ENCODE results near the gene OR5K4.

Gene OR5K4

DNA sequence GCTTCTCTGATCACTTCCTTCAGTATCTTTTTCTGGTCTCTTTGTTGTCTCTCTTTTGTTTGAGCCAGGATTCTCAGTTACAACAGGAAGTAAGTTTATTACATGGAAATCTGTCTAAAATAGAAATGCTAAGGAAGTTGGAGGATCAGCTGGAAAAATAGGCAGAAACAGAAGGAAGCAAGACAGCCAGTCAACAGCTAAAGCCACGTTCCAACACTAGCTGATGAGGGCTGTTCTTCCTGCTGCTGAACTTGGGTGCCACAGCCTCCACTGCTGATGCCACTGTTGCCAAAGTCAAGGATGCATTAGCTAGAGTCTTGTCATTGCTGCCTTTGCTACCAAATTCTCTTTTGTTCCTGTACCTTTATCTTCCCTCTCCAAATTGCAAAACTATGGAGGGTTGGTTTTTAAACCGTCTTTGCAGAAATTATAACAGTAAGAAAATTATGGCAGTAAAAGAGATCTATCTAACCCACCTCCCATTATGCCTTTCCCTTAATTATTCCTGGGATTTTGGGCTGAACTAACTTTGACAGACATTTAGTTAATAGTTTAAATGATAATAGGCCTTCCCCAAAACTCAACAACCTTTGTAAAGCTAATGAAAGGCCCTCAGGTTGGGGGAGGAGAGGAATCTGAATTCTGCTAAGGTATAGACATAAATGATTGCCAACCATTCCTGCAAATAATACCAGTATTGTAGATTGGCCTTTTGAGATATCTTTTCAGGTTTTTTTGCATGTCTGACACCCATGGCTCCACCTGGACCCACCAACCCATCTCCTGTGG is 27.4 kb upstream of the OR5K4 start:
- in situ Hi-C loops (cut with HindIII; ENCODE audit: low pct_ligation_motif_present, low sequenced_read_pairs): no loop called here

DNA sequence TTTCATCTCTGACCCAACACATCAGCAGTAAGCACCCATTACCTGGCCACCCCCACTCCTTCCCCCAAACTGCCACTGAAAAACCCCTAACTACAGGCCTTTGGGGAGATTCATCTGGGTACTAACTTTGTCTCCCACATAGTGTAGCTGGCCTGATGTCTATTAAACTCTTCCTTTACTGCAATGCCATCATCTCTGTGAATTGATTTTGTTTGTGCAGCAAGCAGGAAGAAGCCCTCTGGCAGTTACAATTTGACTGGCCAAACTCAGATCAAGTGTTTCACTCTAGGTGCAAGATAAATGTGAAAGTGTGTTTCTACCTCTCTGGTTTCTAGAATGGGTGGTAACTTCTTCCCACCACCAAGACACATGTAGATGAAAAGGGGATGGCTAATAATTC is 26.7 kb upstream of the OR5K4 start:
- no peak overlapping the region for H3K4me3 ChIP-seq (ENCODE audit: low read depth, low read length)
- no peak for DNase-seq
- no peak overlapping the region for H3K27ac ChIP-seq
- TF ChIP-seq, protein P1, sequence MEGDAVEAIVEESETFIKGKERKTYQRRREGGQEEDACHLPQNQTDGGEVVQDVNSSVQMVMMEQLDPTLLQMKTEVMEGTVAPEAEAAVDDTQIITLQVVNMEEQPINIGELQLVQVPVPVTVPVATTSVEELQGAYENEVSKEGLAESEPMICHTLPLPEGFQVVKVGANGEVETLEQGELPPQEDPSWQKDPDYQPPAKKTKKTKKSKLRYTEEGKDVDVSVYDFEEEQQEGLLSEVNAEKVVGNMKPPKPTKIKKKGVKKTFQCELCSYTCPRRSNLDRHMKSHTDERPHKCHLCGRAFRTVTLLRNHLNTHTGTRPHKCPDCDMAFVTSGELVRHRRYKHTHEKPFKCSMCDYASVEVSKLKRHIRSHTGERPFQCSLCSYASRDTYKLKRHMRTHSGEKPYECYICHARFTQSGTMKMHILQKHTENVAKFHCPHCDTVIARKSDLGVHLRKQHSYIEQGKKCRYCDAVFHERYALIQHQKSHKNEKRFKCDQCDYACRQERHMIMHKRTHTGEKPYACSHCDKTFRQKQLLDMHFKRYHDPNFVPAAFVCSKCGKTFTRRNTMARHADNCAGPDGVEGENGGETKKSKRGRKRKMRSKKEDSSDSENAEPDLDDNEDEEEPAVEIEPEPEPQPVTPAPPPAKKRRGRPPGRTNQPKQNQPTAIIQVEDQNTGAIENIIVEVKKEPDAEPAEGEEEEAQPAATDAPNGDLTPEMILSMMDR (IDR thresholded peaks at IDR 0.05; ENCODE audit: low read depth, low read length, missing control alignments): no peak
- no peaks in the 10 kb centered on the region for H3K27me3 ChIP-seq (replicated peaks)
- H3K36me3 ChIP-seq (replicated peaks): no peaks in the 10 kb centered on the region
- in situ Hi-C loops (cut with HindIII; ENCODE audit: low pct_ligation_motif_present, low sequenced_read_pairs): no loop called here

More for the DNA sequence above, 27.4 kb upstream of the OR5K4 start:
- Histone ChIP-seq H3K27ac (no peak overlapping the region), H3K4me3 (ENCODE audit: low read depth, low read length) (no peak overlapping the region), H3K27me3 (replicated peaks) (no peaks in the 10 kb centered on the region), H3K36me3 (replicated peaks) (no peaks in the 10 kb centered on the region)
- no peak for DNase-seq
- TF ChIP-seq, protein P1 (IDR thresholded peaks at IDR 0.05; ENCODE audit: low read depth, low read length, missing control alignments): no peak

DNA sequence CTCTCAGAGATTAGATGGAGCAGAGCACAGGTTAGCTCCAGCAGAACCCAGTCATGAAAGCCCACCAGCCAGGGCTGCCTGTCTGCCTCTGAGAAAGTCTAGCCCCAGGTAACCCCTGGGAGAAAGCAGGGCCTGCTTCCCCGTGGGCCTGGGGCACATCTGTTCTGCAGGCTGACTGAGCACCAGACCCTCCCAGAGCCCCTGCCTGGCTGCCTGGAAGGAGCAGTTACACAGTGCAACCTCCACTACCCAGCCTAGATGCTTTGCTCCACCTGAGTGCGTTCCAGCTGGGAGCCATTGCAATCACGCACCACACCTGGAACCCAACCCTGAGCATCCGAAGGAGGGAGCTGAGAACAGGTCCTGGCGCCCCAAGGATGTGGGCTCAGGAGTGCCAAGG is 24.7 kb upstream of the OR5K4 start:
- Histone ChIP-seq H3K4me3 (ENCODE audit: low read depth, low read length) (no peak overlapping the region), H3K27ac (no peak overlapping the region), H3K36me3 (replicated peaks) (no peaks in the 10 kb centered on the region), H3K27me3 (replicated peaks) (no peaks in the 10 kb centered on the region)
- in situ Hi-C loops (cut with HindIII; ENCODE audit: low pct_ligation_motif_present, low sequenced_read_pairs): no loop called here
- DNase-seq: no peak
- TF ChIP-seq, protein P1 (IDR thresholded peaks at IDR 0.05; ENCODE audit: low read depth, low read length, missing control alignments): no peak

DNA sequence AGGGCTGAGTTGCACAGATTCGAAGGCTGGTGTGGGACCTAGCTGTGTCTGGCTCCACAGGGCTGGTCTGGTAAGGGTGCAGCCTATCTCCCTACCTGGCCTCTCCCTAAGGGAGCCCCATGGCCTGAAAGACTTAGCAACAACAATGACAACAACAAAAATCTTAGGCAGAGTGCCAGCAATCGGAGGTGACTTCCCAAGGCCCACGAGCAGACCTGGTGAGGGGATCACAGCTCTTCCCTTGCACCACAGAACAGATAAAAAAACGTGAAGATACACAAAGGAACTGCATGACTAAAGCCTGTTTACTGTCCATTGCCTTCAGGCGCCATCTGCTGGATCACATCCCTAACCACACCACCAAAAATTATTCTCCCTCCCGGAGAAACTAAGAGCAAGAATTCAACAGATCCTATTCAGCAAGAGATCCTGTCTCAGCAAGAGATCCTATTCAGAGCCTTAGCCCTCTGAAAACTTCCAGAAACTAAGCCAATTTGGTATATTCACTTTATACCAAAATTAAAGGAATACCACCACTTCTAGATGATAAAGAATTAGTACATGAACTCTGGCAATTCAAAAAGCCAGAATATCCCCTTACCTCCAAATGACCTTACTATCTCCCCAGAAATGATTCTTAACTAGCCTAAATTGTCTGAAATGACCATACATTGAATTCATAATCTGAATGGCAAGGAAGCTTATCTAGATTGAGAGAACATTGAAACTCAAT is 24.1 kb upstream of the OR5K4 start:
- H3K4me3 ChIP-seq (ENCODE audit: low read depth, low read length): no peak overlapping the region
- H3K27ac ChIP-seq: no peak overlapping the region
- H3K36me3 ChIP-seq (replicated peaks): no peaks in the 10 kb centered on the region
- TF ChIP-seq, protein P1 (IDR thresholded peaks at IDR 0.05; ENCODE audit: low read depth, low read length, missing control alignments): peak; percentile 85
- DNase-seq: peak; percentile 64
- in situ Hi-C loops (cut with HindIII; ENCODE audit: low pct_ligation_motif_present, low sequenced_read_pairs): no loop called here
- H3K27me3 ChIP-seq (replicated peaks): no peaks in the 10 kb centered on the region

DNA sequence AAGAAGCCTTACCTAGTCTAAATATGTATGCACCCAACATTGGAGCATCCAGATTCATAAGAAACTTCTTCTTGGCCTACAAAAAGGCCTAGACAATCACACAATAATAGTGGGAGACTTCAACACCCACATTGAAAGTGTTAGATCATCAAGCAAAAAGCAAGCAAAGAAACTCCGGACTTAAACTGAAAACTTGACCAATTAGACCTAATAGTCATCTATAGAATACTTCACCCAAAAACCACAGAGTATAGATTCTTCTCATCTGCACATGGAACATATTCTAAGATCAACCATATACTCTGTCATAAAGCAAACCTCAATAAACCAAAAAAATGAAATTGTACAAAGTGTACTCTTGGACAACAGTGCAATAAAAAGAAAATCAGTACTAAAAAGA is 22.3 kb upstream of the OR5K4 start:
- TF ChIP-seq, protein P1 (IDR thresholded peaks at IDR 0.05; ENCODE audit: low read depth, low read length, missing control alignments): no peak

More for the DNA sequence above, 22.3 kb upstream of the OR5K4 start:
- no peaks in the 10 kb centered on the region for H3K36me3 ChIP-seq (replicated peaks)
- H3K27me3 ChIP-seq (replicated peaks): no peaks in the 10 kb centered on the region
- no peak for DNase-seq
- no peak overlapping the region for H3K27ac ChIP-seq
- in situ Hi-C loops (cut with HindIII; ENCODE audit: low pct_ligation_motif_present, low sequenced_read_pairs): no loop called here
- H3K4me3 ChIP-seq (ENCODE audit: low read depth, low read length): no peak overlapping the region

Measured in brain microvascular endothelial cell (primary cell).